ENCODE data around the gene KLHDC8A. TPM values are rescaled to one million over a fixed set of nuclear protein-coding genes. Genes with fewer than 3 reads are reported as not detected.

KLHDC8A gene
- total RNA-seq, 1 experiment from 2014 or later: 0.49 TPM

DNA sequence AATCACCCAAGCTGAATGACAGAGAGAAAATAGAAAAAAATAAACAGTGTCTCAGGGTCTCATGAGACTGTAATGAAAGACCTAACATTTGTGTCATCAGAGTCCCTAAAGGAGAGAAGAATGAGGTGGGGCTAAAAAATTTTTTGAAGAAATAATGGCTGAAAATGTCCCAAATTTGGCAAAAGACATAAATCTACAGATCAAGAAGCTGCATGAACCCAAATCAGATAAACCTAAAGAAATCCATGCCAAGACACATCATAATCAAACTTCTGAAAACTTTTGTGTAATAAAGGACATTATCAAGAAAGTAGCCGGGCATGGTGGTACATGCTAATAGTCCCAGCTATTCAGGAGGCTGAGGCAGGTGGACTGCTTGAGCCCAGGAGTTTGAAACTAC lies 35.9 kb upstream of the KLHDC8A start (continued):
- TF ChIP-seq ATF3 (IDR thresholded peaks at IDR 0.05) (no peak), SIN3A (IDR thresholded peaks at IDR 0.05; ENCODE audit: low read depth) (no peak), ZFX (IDR thresholded peaks at IDR 0.05) (no peak), JUND (IDR thresholded peaks at IDR 0.05) (no peak), EGR1 (IDR thresholded peaks at IDR 0.05; ENCODE audit: low read depth) (no peak), CBX3 (IDR thresholded peaks at IDR 0.05; ENCODE audit: low read depth) (no peak), FOSL1 (IDR thresholded peaks at IDR 0.05; ENCODE audit: low read depth) (no peak)

GRCh38 chr1:205391386-205391785 lies 34.7 kb upstream of the KLHDC8A start:
- no peaks in the 10 kb centered on the region for H4K20me1 ChIP-seq (ENCODE audit: insufficient read depth)
- DNase-seq (ENCODE audit: low read depth, low spot score) (no peak), ATAC-seq (no peak)
- BruUV-seq (replicated peaks): no TSS peak
- RAD21 ChIA-PET (ENCODE audit: low non-redundant PET in 1 of 2, low total read pairs in 2 of 2, uncharacterized antibody in 2 of 2, unreplicated experiment in 2 of 2): interaction anchor here in 1 of 2 experiments (0.6 kb wide), 1 partner anchor 43 kb away, joined by 3 read pairs; no protein-coding TSS in a partner anchor
- H3K4me2 ChIP-seq (ENCODE audit: low read length): no peak overlapping the region
- no peak overlapping the region for H3K9ac ChIP-seq (ENCODE audit: low read length)
- no peaks in the 10 kb centered on the region for H3K36me3 ChIP-seq (ENCODE audit: control insufficient read depth in 1 of 2, insufficient read depth in 2 of 2, low read length in 2 of 2)
- POLR2A ChIA-PET: no interaction called here
- peaks cover 0 to under 1% of the 10 kb centered on the region in 2 experiments; a peak in 1 of 4 replicates for H3K4me1 ChIP-seq (ENCODE audit: control insufficient read depth in 1 of 2, insufficient read depth in 2 of 2, low read length in 2 of 2)
- no peak overlapping the region for H3K4me3 ChIP-seq (replicated peaks in 1 of 2; ENCODE audit: low read depth in 1 of 2, low read length in 2 of 2)
- CTCF ChIA-PET: no interaction called here
- H3K79me2 ChIP-seq (ENCODE audit: insufficient read depth, low read length): no peaks in the 10 kb centered on the region
- no peak overlapping the region for H2AFZ ChIP-seq (ENCODE audit: low read depth, low read length, poor library complexity, severe bottlenecking)
- no peaks in the 10 kb centered on the region for H3K27me3 ChIP-seq (ENCODE audit: insufficient read depth, low read length)
- H3K9me2 ChIP-seq (ENCODE audit: insufficient read depth): no peaks in the 10 kb centered on the region
- intact Hi-C loops (cut with micrococcal nuclease): no loop called here
- TF ChIP-seq EZH2phosphoT487 (IDR thresholded peaks at IDR 0.05; ENCODE audit: borderline replicate concordance): no peak
- no peak for TF ChIP-seq CEBPB (IDR thresholded peaks at IDR 0.05; ENCODE audit: low read depth)
- TF ChIP-seq ZBTB33 (IDR thresholded peaks at IDR 0.05; ENCODE audit: extremely low read depth, insufficient replicate concordance, low read length): no peak
- no peak for TF ChIP-seq SP1 (IDR thresholded peaks at IDR 0.05; ENCODE audit: low read depth)
- no peak for TF ChIP-seq REST (IDR thresholded peaks at IDR 0.05; ENCODE audit: low read depth)
- H3K9me3 ChIP-seq (ENCODE audit: control insufficient read depth in 1 of 2, insufficient read depth in 1 of 2, low read depth in 1 of 2, low read length in 2 of 2): no peaks in the 10 kb centered on the region
- no peak overlapping the region for H3K27ac ChIP-seq (ENCODE audit: low read depth, low read length)
